ENCODE results near the gene OR52N2. TPM values are rescaled to one million over a fixed set of nuclear protein-coding genes. Genes with fewer than 3 reads are reported as not detected.

OR52N2 gene
- polyA plus RNA-seq: not detected

DNA sequence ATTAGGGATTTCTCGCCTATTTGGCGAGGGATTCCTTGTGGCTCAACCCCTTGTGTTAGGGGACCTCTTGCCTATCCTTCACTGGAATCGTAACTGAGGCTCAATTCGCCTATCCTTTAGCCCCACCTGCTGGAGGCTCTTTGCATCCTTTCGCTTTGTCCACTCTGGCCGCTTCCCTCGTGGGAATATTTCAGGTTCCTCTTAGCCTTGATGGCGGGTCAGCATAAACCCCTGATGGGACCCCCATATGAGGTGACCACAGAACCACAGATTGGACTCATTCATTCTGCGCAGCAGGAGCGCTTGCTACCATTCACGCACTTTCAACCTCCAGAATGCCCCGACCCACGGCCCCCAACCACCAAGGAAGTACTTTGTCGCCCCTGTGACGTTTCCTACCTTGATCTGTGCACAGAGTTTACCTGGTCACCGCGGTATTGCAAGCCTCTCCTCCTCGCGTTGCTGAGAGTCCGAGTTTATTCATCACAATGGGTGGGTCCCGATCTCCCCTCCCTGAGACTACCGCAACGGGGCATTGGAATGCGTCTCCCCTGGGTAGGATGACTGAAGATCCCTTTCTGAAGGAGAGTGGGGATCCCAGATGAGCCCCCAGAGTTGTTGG is at the start of gene OR52N2:
Gene OR52N2 (plus strand): TSS at position 425 of the 622 bp plus-strand sequence. CDS start 11,412 bp downstream, outside the sequence.
- WGBS, 2 donors: 9 to 12% methylated on average over 24 of the region's 24 CpGs
- H3K4me1 ChIP-seq (ENCODE audit: control insufficient read depth in 2 of 2, insufficient read depth in 2 of 2, low read length in 1 of 2): no peaks in the 10 kb centered on the region
- peak within 1 kb of the TSS; percentile 17 to 48 for H3K4me3 ChIP-seq (ENCODE audit: low read depth in 1 of 2, low read length in 2 of 2)
- no peak within 1 kb of the TSS for H3K27ac ChIP-seq (ENCODE audit: low read depth in 2 of 2, low read length in 1 of 2)
- no peaks in the 10 kb centered on the region for H3K9me3 ChIP-seq (ENCODE audit: control insufficient read depth in 2 of 2, insufficient read depth in 1 of 2, low read depth in 1 of 2, low read length in 1 of 2)
- H3K36me3 ChIP-seq (ENCODE audit: control insufficient read depth in 2 of 2, insufficient read depth in 2 of 2, low read length in 1 of 2): no peaks in the 10 kb centered on the region
- H3K27me3 ChIP-seq (ENCODE audit: control insufficient read depth in 1 of 2, insufficient read depth in 2 of 2, low read length in 2 of 2): no peaks in the 10 kb centered on the region

DNA sequence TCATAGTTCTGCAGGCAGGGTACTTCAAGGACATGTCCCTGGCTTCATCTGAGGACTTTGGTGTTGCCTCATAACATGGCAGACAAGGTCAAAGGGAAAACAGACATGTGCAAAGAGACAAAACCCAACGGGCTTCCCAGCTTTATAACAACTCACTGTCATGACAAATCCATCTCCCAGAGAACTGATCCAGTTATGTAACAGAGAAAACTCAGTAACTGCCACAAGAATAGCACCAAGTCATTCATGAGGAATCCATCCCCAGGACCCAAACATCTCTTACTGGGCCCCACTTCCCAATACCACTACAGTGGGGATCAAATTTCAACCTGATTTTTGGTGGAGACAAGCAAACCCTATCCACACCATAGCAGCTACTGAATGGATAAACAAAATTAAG is 41.7 kb upstream of the OR52N2 start:
- Histone ChIP-seq H3K27me3 (ENCODE audit: control insufficient read depth in 1 of 2, insufficient read depth in 2 of 2, low read length in 2 of 2) (no peaks in the 10 kb centered on the region), H3K27ac (ENCODE audit: low read depth in 2 of 2, low read length in 1 of 2) (no peak overlapping the region), H3K36me3 (ENCODE audit: control insufficient read depth in 2 of 2, insufficient read depth in 2 of 2, low read length in 1 of 2) (no peaks in the 10 kb centered on the region), H3K9me3 (ENCODE audit: control insufficient read depth in 2 of 2, insufficient read depth in 1 of 2, low read depth in 1 of 2, low read length in 1 of 2) (no peaks in the 10 kb centered on the region), H3K4me1 (ENCODE audit: control insufficient read depth in 2 of 2, insufficient read depth in 2 of 2, low read length in 1 of 2) (no peaks in the 10 kb centered on the region), H3K4me3 (ENCODE audit: low read depth in 1 of 2, low read length in 2 of 2) (no peak overlapping the region)
- WGBS, 2 donors: 52 to 58% methylated on average over 1 of the region's 1 CpG

DNA sequence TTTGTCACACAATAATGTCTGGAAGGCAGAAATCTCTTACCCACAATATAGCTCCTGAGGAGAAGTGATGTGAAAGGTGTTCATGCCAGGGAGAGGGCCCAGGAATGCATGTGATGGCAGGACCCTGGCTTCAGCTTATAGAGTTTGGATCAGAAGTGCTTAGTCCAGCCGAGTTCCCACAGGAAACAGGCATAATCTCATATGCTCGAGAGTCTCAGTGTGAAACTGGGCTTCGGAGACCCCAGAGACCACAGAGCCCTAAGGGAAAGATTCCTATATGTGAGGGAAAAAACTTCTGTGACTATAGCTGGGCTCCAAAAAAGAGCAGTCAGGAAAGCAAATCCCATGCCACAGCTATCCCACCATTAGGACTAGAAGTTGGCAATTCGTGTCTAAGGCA is 25.5 kb upstream of the OR52N2 start, which contains the start of gene OR52N5:
Gene OR52N5 (minus strand): TSS at position 101 of the 400 bp plus-strand sequence. CDS start 4,721 bp downstream, outside the sequence.
- Histone ChIP-seq H3K36me3 (ENCODE audit: control insufficient read depth in 2 of 2, insufficient read depth in 2 of 2, low read length in 1 of 2) (no peaks in the 10 kb centered on the region), H3K9me3 (ENCODE audit: control insufficient read depth in 2 of 2, insufficient read depth in 1 of 2, low read depth in 1 of 2, low read length in 1 of 2) (no peaks in the 10 kb centered on the region), H3K4me1 (ENCODE audit: control insufficient read depth in 2 of 2, insufficient read depth in 2 of 2, low read length in 1 of 2) (no peaks in the 10 kb centered on the region), H3K27me3 (ENCODE audit: control insufficient read depth in 1 of 2, insufficient read depth in 2 of 2, low read length in 2 of 2) (no peaks in the 10 kb centered on the region), H3K27ac (ENCODE audit: low read depth in 2 of 2, low read length in 1 of 2) (no peak within 1 kb of the TSS), H3K4me3 (ENCODE audit: low read depth in 1 of 2, low read length in 2 of 2) (no peak within 1 kb of the TSS)
- whole genome bisulfite sequencing, 2 donors: 37 to 54% methylated on average over 4 of the region's 4 CpGs

DNA sequence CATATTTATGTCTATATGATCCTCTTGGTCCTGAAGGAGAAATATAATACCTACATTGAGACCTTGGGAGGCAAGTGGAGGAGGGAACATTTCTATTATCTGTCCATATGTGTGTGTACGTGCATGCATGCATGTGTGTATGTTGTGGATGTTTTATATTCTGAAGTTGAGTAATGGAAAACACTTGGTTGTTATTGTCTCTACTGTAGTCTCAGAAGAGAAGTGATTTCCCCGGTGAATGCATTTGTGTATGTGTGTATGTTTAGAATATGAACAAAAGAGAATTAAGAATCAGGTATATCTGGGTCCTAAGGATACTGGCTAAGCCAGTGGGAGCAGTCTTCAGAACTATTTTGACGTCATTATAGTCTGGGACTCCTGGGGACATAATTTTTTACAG is 17.6 kb upstream of the OR52N2 start, which contains the start of gene OR52N1:
Gene OR52N1 (minus strand): TSS at position 101 of the 400 bp plus-strand sequence. CDS start 2,449 bp downstream, outside the sequence.
- WGBS, 2 donors: 67 to 72% methylated on average over 3 of the region's 3 CpGs
- no peaks in the 10 kb centered on the region for H3K4me1 ChIP-seq (ENCODE audit: control insufficient read depth in 2 of 2, insufficient read depth in 2 of 2, low read length in 1 of 2)
- no peak within 1 kb of the TSS for H3K4me3 ChIP-seq (ENCODE audit: low read depth in 1 of 2, low read length in 2 of 2)
- H3K9me3 ChIP-seq (ENCODE audit: control insufficient read depth in 2 of 2, insufficient read depth in 1 of 2, low read depth in 1 of 2, low read length in 1 of 2): no peaks in the 10 kb centered on the region
- H3K27ac ChIP-seq (ENCODE audit: low read depth in 2 of 2, low read length in 1 of 2): no peak within 1 kb of the TSS
- no peaks in the 10 kb centered on the region for H3K27me3 ChIP-seq (ENCODE audit: control insufficient read depth in 1 of 2, insufficient read depth in 2 of 2, low read length in 2 of 2)
- no peaks in the 10 kb centered on the region for H3K36me3 ChIP-seq (ENCODE audit: control insufficient read depth in 2 of 2, insufficient read depth in 2 of 2, low read length in 1 of 2)

DNA sequence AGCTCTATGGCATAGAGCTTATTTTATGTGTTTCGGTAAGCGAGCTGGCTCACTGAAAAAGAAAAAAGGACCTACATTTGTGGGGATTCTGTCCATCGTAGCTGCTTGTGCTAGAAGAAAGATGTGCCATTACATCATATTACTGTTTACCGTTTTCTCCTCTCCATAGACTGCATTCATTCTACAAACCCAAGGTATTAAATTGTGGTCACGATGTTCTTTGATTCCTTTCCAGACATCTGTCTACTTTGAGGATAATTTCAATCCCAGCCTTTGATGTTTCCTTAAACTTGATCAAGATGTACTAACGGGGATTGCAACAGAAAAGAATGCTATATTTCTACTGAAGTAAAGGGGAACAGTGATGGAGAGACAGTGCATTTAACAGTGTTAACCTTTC is 12.2 kb upstream of the OR52N2 start:
- Histone ChIP-seq H3K27ac (ENCODE audit: low read depth in 2 of 2, low read length in 1 of 2) (no peak overlapping the region), H3K9me3 (ENCODE audit: control insufficient read depth in 2 of 2, insufficient read depth in 1 of 2, low read depth in 1 of 2, low read length in 1 of 2) (no peaks in the 10 kb centered on the region), H3K27me3 (ENCODE audit: control insufficient read depth in 1 of 2, insufficient read depth in 2 of 2, low read length in 2 of 2) (no peaks in the 10 kb centered on the region), H3K36me3 (ENCODE audit: control insufficient read depth in 2 of 2, insufficient read depth in 2 of 2, low read length in 1 of 2) (no peaks in the 10 kb centered on the region), H3K4me3 (ENCODE audit: low read depth in 1 of 2, low read length in 2 of 2) (no peak overlapping the region), H3K4me1 (ENCODE audit: control insufficient read depth in 2 of 2, insufficient read depth in 2 of 2, low read length in 1 of 2) (no peaks in the 10 kb centered on the region)
- WGBS, 2 donors: 69 to 84% methylated on average over 6 of the region's 6 CpGs

DNA sequence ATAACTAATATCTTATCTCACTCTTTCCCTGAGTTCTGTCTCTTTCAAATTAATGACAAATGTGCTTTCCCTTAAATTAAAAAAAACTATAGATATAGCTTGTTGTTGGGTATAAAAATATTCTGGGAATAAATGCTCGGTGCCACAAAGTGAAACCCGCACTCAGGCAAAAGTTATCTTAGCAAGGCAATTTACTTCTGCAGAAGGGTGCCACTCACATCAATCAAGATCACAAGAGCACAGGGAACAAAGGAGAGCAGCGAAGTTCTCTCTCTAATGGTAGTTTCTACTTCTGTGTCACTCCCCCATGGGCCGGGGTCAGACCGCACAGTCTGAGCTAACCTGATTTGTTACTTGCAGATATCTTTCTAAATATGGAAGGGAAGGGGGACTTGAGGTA is 4.7 kb upstream of the OR52N2 start:
- H3K36me3 ChIP-seq (ENCODE audit: control insufficient read depth in 2 of 2, insufficient read depth in 2 of 2, low read length in 1 of 2): no peaks in the 10 kb centered on the region
- H3K9me3 ChIP-seq (ENCODE audit: control insufficient read depth in 2 of 2, insufficient read depth in 1 of 2, low read depth in 1 of 2, low read length in 1 of 2): no peaks in the 10 kb centered on the region
- no peaks in the 10 kb centered on the region for H3K4me1 ChIP-seq (ENCODE audit: control insufficient read depth in 2 of 2, insufficient read depth in 2 of 2, low read length in 1 of 2)
- 86 to 91% methylated on average over 5 of the region's 5 CpGs for WGBS, 2 donors
- no peak overlapping the region for H3K4me3 ChIP-seq (ENCODE audit: low read depth in 1 of 2, low read length in 2 of 2)
- no peak overlapping the region for H3K27ac ChIP-seq (ENCODE audit: low read depth in 2 of 2, low read length in 1 of 2)
- H3K27me3 ChIP-seq (ENCODE audit: control insufficient read depth in 1 of 2, insufficient read depth in 2 of 2, low read length in 2 of 2): no peaks in the 10 kb centered on the region

DNA sequence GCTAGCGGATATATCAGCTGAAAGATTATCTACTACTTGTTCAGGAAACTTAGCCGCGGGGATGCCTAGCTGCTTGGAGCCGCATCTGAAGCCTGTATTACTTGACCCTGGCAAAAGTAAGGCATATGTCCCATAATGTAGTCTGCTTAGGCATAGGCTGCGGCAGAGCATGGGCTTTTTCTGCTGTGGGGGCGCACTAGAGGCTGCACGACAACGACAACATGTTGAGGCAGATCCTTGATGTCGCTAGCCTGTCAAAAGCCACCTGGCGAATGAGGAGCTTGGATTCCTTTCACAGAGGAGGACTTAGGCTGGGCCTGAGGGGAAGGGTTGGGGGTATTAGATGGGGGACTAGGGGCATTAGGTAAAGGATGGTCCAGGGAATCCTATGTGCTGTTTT is 1.1 kb upstream of the OR52N2 start:
- H3K27ac ChIP-seq (ENCODE audit: low read depth in 2 of 2, low read length in 1 of 2): no peak overlapping the region
- no peaks in the 10 kb centered on the region for H3K4me1 ChIP-seq (ENCODE audit: control insufficient read depth in 2 of 2, insufficient read depth in 2 of 2, low read length in 1 of 2)
- 55 to 67% methylated on average over 10 of the region's 10 CpGs for WGBS, 2 donors
- H3K36me3 ChIP-seq (ENCODE audit: control insufficient read depth in 2 of 2, insufficient read depth in 2 of 2, low read length in 1 of 2): no peaks in the 10 kb centered on the region
- H3K9me3 ChIP-seq (ENCODE audit: control insufficient read depth in 2 of 2, insufficient read depth in 1 of 2, low read depth in 1 of 2, low read length in 1 of 2): no peaks in the 10 kb centered on the region
- no peaks in the 10 kb centered on the region for H3K27me3 ChIP-seq (ENCODE audit: control insufficient read depth in 1 of 2, insufficient read depth in 2 of 2, low read length in 2 of 2)
- no peak overlapping the region for H3K4me3 ChIP-seq (ENCODE audit: low read depth in 1 of 2, low read length in 2 of 2)

DNA sequence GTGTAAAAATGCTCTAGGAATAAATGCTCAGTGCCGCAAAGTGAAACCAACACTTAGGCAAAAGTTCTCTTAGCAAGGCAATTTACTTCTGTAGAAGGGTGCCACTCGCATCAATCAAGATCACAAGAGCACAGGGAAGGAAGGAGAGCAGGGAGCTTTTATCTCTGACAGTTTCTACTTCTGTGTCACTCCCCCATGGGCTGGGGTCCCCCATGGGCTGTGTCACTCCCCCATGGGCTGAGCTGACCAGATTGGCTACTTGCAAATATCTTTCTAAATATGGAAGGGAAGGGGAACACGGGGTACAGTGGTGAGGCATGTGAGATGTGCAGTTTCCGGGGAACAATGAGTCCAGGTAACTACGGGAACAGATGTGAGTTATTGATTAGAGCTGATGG is 397 bp downstream of the OR52N2 start:
- H3K27me3 ChIP-seq (ENCODE audit: control insufficient read depth in 1 of 2, insufficient read depth in 2 of 2, low read length in 2 of 2): no peaks in the 10 kb centered on the region
- H3K9me3 ChIP-seq (ENCODE audit: control insufficient read depth in 2 of 2, insufficient read depth in 1 of 2, low read depth in 1 of 2, low read length in 1 of 2): no peaks in the 10 kb centered on the region
- no peaks in the 10 kb centered on the region for H3K36me3 ChIP-seq (ENCODE audit: control insufficient read depth in 2 of 2, insufficient read depth in 2 of 2, low read length in 1 of 2)
- 36 to 42% methylated on average over 5 of the region's 5 CpGs for WGBS, 2 donors
- no peaks in the 10 kb centered on the region for H3K4me1 ChIP-seq (ENCODE audit: control insufficient read depth in 2 of 2, insufficient read depth in 2 of 2, low read length in 1 of 2)
- H3K4me3 ChIP-seq (ENCODE audit: low read depth in 1 of 2, low read length in 2 of 2): peak overlapping the region; percentile 17 to 48
- no peak overlapping the region for H3K27ac ChIP-seq (ENCODE audit: low read depth in 2 of 2, low read length in 1 of 2)

DNA sequence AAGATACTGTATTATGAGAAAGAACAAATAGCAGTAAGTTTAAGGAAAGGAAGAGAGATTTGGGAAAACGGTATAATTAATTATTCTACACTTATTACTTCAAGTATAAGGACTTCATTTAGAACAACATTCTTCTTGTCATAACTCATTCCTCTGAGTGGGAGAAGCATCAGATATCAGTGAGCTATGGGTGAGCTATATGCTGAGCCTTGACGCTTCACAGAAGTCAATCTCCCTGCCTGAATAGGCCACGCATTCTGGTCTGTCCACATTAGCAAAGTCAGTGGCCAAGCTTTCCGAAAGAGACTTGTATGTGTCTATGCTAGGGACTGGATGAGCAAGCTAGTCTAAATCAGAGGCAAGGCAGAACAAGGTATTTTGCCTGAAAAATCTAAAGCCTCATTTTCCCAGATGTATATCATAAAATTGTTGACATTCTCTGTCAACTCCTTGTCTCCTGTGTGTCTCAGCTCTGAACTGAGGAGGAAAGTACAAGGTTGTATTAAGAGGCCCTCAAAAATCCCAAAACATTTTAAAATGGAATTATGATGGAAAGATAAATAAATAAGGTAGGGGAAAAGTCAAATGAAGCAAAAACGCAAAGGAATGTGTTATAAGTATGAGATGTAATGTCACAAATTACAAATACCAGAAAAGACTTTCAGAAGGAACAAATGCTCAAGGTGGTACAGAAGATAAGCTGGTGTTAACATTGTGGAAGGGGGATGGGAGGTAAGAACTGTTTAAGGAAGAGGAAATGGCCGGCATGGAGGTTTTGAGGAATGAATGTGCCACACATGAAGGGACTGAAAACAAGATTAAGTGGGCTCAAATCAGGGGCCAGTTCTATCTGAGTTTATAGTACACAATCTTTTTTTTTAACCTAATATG is 1.4 kb downstream of the OR52N2 start:
- no peak overlapping the region for H3K4me3 ChIP-seq (ENCODE audit: low read depth in 1 of 2, low read length in 2 of 2)
- no peak overlapping the region for H3K27ac ChIP-seq (ENCODE audit: low read depth in 2 of 2, low read length in 1 of 2)
- H3K9me3 ChIP-seq (ENCODE audit: control insufficient read depth in 2 of 2, insufficient read depth in 1 of 2, low read depth in 1 of 2, low read length in 1 of 2): no peaks in the 10 kb centered on the region
- H3K36me3 ChIP-seq (ENCODE audit: control insufficient read depth in 2 of 2, insufficient read depth in 2 of 2, low read length in 1 of 2): no peaks in the 10 kb centered on the region
- no peaks in the 10 kb centered on the region for H3K27me3 ChIP-seq (ENCODE audit: control insufficient read depth in 1 of 2, insufficient read depth in 2 of 2, low read length in 2 of 2)
- WGBS, 2 donors: 75 to 76% methylated on average over 6 of the region's 6 CpGs
- H3K4me1 ChIP-seq (ENCODE audit: control insufficient read depth in 2 of 2, insufficient read depth in 2 of 2, low read length in 1 of 2): no peaks in the 10 kb centered on the region

Data from esophagus (tissue), 2 donors.